ENCODE data around the gene SAMD11. TPM values are rescaled to one million over a fixed set of nuclear protein-coding genes. Genes with fewer than 3 reads are reported as not detected.

SAMD11 gene
- total and polyA plus RNA-seq, 2 experiments from 2014 or later = 8.2 to 40.9 TPM

DNA sequence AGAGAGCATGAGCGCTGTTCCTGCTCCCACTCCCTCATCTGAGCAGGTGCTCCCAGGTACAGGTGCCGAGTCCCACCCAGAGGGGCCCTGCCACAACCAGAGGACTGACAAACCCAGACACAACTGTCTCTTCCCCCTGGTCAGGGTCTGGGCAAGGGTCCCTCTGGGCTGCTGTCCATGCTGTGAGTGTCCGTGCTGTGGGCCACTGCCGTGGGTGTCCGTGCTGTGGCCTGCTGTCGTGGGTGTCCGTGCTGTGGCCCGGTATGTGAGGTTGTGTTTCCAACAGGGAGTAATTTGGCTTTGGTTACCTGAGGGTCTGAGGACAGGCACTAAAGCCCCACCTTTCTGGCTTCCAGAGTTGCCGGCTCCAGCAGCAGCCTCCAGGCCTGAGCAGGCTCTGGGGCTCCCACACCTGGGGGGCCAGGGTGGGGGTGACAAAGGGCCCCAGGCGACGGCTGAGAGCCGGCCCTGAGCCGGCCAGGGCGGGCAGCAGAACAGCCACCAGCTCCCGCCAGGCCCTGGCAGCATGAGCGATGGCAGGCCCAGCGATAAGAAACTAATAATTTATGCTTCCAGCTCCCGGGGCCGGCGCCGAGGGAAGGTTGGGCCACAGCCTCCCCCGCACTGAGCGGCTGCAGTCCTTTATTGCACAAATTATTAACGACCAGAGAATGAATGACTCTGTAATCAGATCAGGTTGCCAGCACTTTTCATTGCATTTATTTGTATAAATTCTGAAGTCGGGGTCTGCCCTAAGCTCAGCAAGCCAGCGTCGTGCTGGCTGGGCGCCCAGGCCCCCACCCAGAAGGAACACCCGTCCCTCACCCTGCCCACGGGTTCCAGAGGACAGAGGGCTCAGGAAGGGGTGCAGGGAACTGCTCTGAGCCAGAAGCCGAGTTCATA, 7.3 kb upstream of the SAMD11 start:
- Histone ChIP-seq H3K9me2 (ENCODE audit: insufficient read depth) (no peaks in the 10 kb centered on the region), H3K4me2 (ENCODE audit: unreplicated experiment) (peak overlapping the region; percentile 53), H3K9ac (no peak overlapping the region), H3K79me2 (ENCODE audit: insufficient read depth) (no peaks in the 10 kb centered on the region), H3K27ac (no peak overlapping the region), H4K20me1 (ENCODE audit: insufficient read depth) (no peaks in the 10 kb centered on the region), H3K36me3 (ENCODE audit: low read depth) (no peaks in the 10 kb centered on the region), H3K9me3 (ENCODE audit: low read depth) (no peaks in the 10 kb centered on the region), H2AFZ (no peak overlapping the region), H3F3A (ENCODE audit: insufficient read depth) (0 out of 2 replicates have a peak, but pooled peaks cover 12% of the 10 kb centered on the region), H3K4me1 (ENCODE audit: insufficient read depth) (peaks cover 14% of the 10 kb centered on the region), H3K4me3 (no peak overlapping the region), H3K27me3 (replicated peaks; ENCODE audit: insufficient read depth) (no peaks in the 10 kb centered on the region)
- in situ Hi-C loops (cut with MboI) = no loop called here
- WGBS, 2 experiments (ENCODE audit: low coverage in 1 of 2, low lambda C conversion rate in 2 of 2, missing lambda C conversion rate in 2 of 2) = 25 to 28% methylated on average over 29 to 31 of the region's 31 CpGs
- no peak for TF ChIP-seq EZH2 (IDR thresholded peaks at IDR 0.05; ENCODE audit: insufficient read depth, poor library complexity, severe bottlenecking)
- TF ChIP-seq EZH2phosphoT487 (IDR thresholded peaks at IDR 0.05; ENCODE audit: insufficient read depth, low read depth) = no peak
- peak; percentile 75 for DNase-seq

- TF ChIP-seq EZH2 (IDR thresholded peaks at IDR 0.05; ENCODE audit: insufficient read depth, poor library complexity, severe bottlenecking) (no peak), EZH2phosphoT487 (IDR thresholded peaks at IDR 0.05; ENCODE audit: insufficient read depth, low read depth) (no peak)
- Histone ChIP-seq H3F3A (ENCODE audit: insufficient read depth) (0 out of 2 replicates have a peak, but pooled peaks cover 5% of the 10 kb centered on the region), H3K9ac (no peak overlapping the region), H3K79me2 (ENCODE audit: insufficient read depth) (no peaks in the 10 kb centered on the region), H3K36me3 (ENCODE audit: low read depth) (no peaks in the 10 kb centered on the region), H3K27me3 (replicated peaks; ENCODE audit: insufficient read depth) (no peaks in the 10 kb centered on the region), H3K4me1 (ENCODE audit: insufficient read depth) (peaks cover 13% of the 10 kb centered on the region), H4K20me1 (ENCODE audit: insufficient read depth) (no peaks in the 10 kb centered on the region), H3K27ac (no peak overlapping the region), H3K9me2 (ENCODE audit: insufficient read depth) (no peaks in the 10 kb centered on the region), H3K9me3 (ENCODE audit: low read depth) (no peaks in the 10 kb centered on the region), H2AFZ (no peak overlapping the region), H3K4me3 (no peak overlapping the region), H3K4me2 (ENCODE audit: unreplicated experiment) (peak overlapping the region; percentile 53)
- in situ Hi-C loops (cut with MboI) = no loop called here
- 52 to 58% methylated on average over 5 to 7 of the region's 7 CpGs for WGBS, 2 experiments (ENCODE audit: low coverage in 1 of 2, low lambda C conversion rate in 2 of 2, missing lambda C conversion rate in 2 of 2)
- no peak for DNase-seq
These were observed 6.7 kb upstream of the SAMD11 start for GRCh38 chr1:917076-917459.

GRCh38 chr1:917466-918091, 6.1 kb upstream of the SAMD11 start:
- Histone ChIP-seq H4K20me1 (ENCODE audit: insufficient read depth) (no peaks in the 10 kb centered on the region), H3K27me3 (replicated peaks; ENCODE audit: insufficient read depth) (no peaks in the 10 kb centered on the region), H3K4me2 (ENCODE audit: unreplicated experiment) (no peak overlapping the region), H2AFZ (no peak overlapping the region), H3K4me3 (no peak overlapping the region), H3K9me2 (ENCODE audit: insufficient read depth) (no peaks in the 10 kb centered on the region), H3K79me2 (ENCODE audit: insufficient read depth) (0 out of 2 replicates have a peak, but pooled peaks cover 3% of the 10 kb centered on the region), H3K4me1 (ENCODE audit: insufficient read depth) (peaks cover 13% of the 10 kb centered on the region), H3F3A (ENCODE audit: insufficient read depth) (0 out of 2 replicates have a peak, but pooled peaks cover under 1% of the 10 kb centered on the region), H3K9ac (no peak overlapping the region), H3K27ac (no peak overlapping the region), H3K9me3 (ENCODE audit: low read depth) (no peaks in the 10 kb centered on the region), H3K36me3 (ENCODE audit: low read depth) (no peaks in the 10 kb centered on the region)
- no peak for DNase-seq
- 43 to 60% methylated on average over 22 of the region's 22 CpGs for WGBS, 2 experiments (ENCODE audit: low coverage in 1 of 2, low lambda C conversion rate in 2 of 2, missing lambda C conversion rate in 2 of 2)
- no peak for TF ChIP-seq EZH2 (IDR thresholded peaks at IDR 0.05; ENCODE audit: insufficient read depth, poor library complexity, severe bottlenecking)
- no peak for TF ChIP-seq EZH2phosphoT487 (IDR thresholded peaks at IDR 0.05; ENCODE audit: insufficient read depth, low read depth)
- in situ Hi-C loops (cut with MboI) = no loop called here

- in situ Hi-C loops (cut with MboI) = no loop called here
- Histone ChIP-seq H3K9ac (no peak overlapping the region), H4K20me1 (ENCODE audit: insufficient read depth) (no peaks in the 10 kb centered on the region), H3K4me1 (ENCODE audit: insufficient read depth) (peaks cover 13% of the 10 kb centered on the region), H3K27ac (no peak overlapping the region), H3K36me3 (ENCODE audit: low read depth) (no peaks in the 10 kb centered on the region), H3K4me2 (ENCODE audit: unreplicated experiment) (no peak overlapping the region), H3K79me2 (ENCODE audit: insufficient read depth) (peaks cover 10% of the 10 kb centered on the region), H3K9me3 (ENCODE audit: low read depth) (no peaks in the 10 kb centered on the region), H3F3A (ENCODE audit: insufficient read depth) (no peaks in the 10 kb centered on the region), H3K9me2 (ENCODE audit: insufficient read depth) (no peaks in the 10 kb centered on the region), H3K27me3 (replicated peaks; ENCODE audit: insufficient read depth) (no peaks in the 10 kb centered on the region), H2AFZ (no peak overlapping the region), H3K4me3 (no peak overlapping the region)
- no peak for TF ChIP-seq EZH2 (IDR thresholded peaks at IDR 0.05; ENCODE audit: insufficient read depth, poor library complexity, severe bottlenecking)
- TF ChIP-seq EZH2phosphoT487 (IDR thresholded peaks at IDR 0.05; ENCODE audit: insufficient read depth, low read depth) = no peak
- DNase-seq = no peak
- WGBS, 2 experiments (ENCODE audit: low coverage in 1 of 2, low lambda C conversion rate in 2 of 2, missing lambda C conversion rate in 2 of 2) = 74 to 75% methylated on average over 12 to 13 of the region's 15 CpGs
These were observed 5.4 kb upstream of the SAMD11 start for GRCh38 chr1:918353-918752.

All from GM23248 (cell line).